ES-I3 (cell line): Measurements from ENCODE around the gene ZSWIM8.
"Not testable (repeated sequence)": the region's sequence is repeated elsewhere in the genome, so short reads cannot be mapped to it uniquely, and the experiment has no call there.

Experiments used
- H3K36me3 ChIP-seq: 2 replicates; pipeline ENCODE4 v1.6.1; 2013; ENCODE audit warnings: mild to moderate bottlenecking, low read length, control low read depth, moderate library complexity; ENCODE audit not compliant: insufficient read depth
- H3K4me1 ChIP-seq: 2 replicates; pipeline ENCODE4 v1.6.1; 2013; ENCODE audit warnings: mild to moderate bottlenecking, control low read depth, low read length; ENCODE audit not compliant: insufficient read depth
- H3K9ac ChIP-seq: 2 replicates; pipeline ENCODE4 v1.6.1; 2013; ENCODE audit warnings: low read depth, mild to moderate bottlenecking, low read length, moderate library complexity
- H3K9me3 ChIP-seq: 2 replicates; pipeline ENCODE4 v1.6.1; 2013; ENCODE audit warnings: mild to moderate bottlenecking, low read length, moderate library complexity; ENCODE audit not compliant: control insufficient read depth, insufficient read depth

Gene ZSWIM8

GRCh38 chr10:73781879-73782748 lies 3.3 kb upstream of the ZSWIM8 start, which contains the start of gene CHCHD1:
Gene CHCHD1, plus strand, starts transcription at chr10:73782048. Its CDS starts 28 bp downstream, at chr10:73782076.
- Histone ChIP-seq H3K9me3 (no peaks in the 10 kb centered on the region), H3K4me1 (0 out of 2 replicates have a peak, but pooled peaks cover 4% of the 10 kb centered on the region), H3K36me3 (peaks cover 8% of the 10 kb centered on the region; the same call in 1 of the 2 replicates), H3K9ac (peak within 1 kb of the TSS; percentile 95)

GRCh38 chr10:73782749-73783085 lies 2.7 kb upstream of the ZSWIM8 start:
- H3K4me1 ChIP-seq, result 0 out of 2 replicates have a peak, but pooled peaks cover 4% of the 10 kb centered on the region
- no peaks in the 10 kb centered on the region for H3K9me3 ChIP-seq
- peak overlapping the region; percentile 95 for H3K9ac ChIP-seq
- peaks cover 8% of the 10 kb centered on the region; the same call in 1 of the 2 replicates for H3K36me3 ChIP-seq

- H3K36me3 ChIP-seq, result peaks cover 3% of the 10 kb centered on the region
- H3K9ac ChIP-seq, result peak overlapping the region; percentile 82
- 0 out of 2 replicates have a peak, but pooled peaks cover 4% of the 10 kb centered on the region for H3K4me1 ChIP-seq
These were observed 510 bp downstream of the ZSWIM8 start for GRCh38 chr10:73785721-73786511.

GRCh38 chr10:73786512-73786885 lies 1.1 kb downstream of the ZSWIM8 start:
- Histone ChIP-seq H3K4me1 (0 out of 2 replicates have a peak, but pooled peaks cover 4% of the 10 kb centered on the region), H3K9ac (peak overlapping the region; percentile 82), H3K9me3 (no peaks in the 10 kb centered on the region), H3K36me3 (peaks cover 3% of the 10 kb centered on the region)

More at GRCh38 chr10:73785721-73786511, 510 bp downstream of the ZSWIM8 start:
- no peaks in the 10 kb centered on the region for H3K9me3 ChIP-seq

GRCh38 chr10:73787031-73787800 lies 1.8 kb downstream of the ZSWIM8 start:
- H3K9ac ChIP-seq, H3K9me3 ChIP-seq, H3K4me1 ChIP-seq, H3K36me3 ChIP-seq: not testable (repeated sequence)

GRCh38 chr10:73788864-73789658 lies 3.7 kb downstream of the ZSWIM8 start:
- Histone ChIP-seq H3K9me3 (no peaks in the 10 kb centered on the region), H3K9ac (no peak overlapping the region), H3K36me3 (peaks cover 3% of the 10 kb centered on the region), H3K4me1 (0 out of 2 replicates have a peak, but pooled peaks cover 4% of the 10 kb centered on the region)

GRCh38 chr10:73789659-73790055 lies 4.3 kb downstream of the ZSWIM8 start:
- peaks cover 3% of the 10 kb centered on the region for H3K36me3 ChIP-seq
- H3K9me3 ChIP-seq, result no peaks in the 10 kb centered on the region
- 0 out of 2 replicates have a peak, but pooled peaks cover 3% of the 10 kb centered on the region for H3K4me1 ChIP-seq
- no peak overlapping the region for H3K9ac ChIP-seq

GRCh38 chr10:73790886-73791625 lies 5.7 kb downstream of the ZSWIM8 start:
- no peaks in the 10 kb centered on the region for H3K4me1 ChIP-seq
- no peak overlapping the region for H3K9ac ChIP-seq
- peaks cover 7% of the 10 kb centered on the region for H3K36me3 ChIP-seq
- H3K9me3 ChIP-seq, result no peaks in the 10 kb centered on the region

GRCh38 chr10:73791871-73792400 lies 6.5 kb downstream of the ZSWIM8 start:
- Histone ChIP-seq H3K9ac (no peak overlapping the region), H3K4me1 (no peaks in the 10 kb centered on the region), H3K9me3 (no peaks in the 10 kb centered on the region), H3K36me3 (peaks cover 7% of the 10 kb centered on the region)

- Histone ChIP-seq H3K9me3 (no peaks in the 10 kb centered on the region), H3K36me3 (peaks cover 12% of the 10 kb centered on the region), H3K9ac (no peak overlapping the region; the same call in 1 of the 2 replicates), H3K4me1 (no peaks in the 10 kb centered on the region)
These were observed 8.1 kb downstream of the ZSWIM8 start for GRCh38 chr10:73793456-73793855.

- H3K9ac ChIP-seq, H3K9me3 ChIP-seq, H3K4me1 ChIP-seq: not testable (repeated sequence)
- H3K36me3 ChIP-seq, result peaks cover 13% of the 10 kb centered on the region
These were observed 10.1 kb downstream of the ZSWIM8 start for GRCh38 chr10:73795491-73795890.

- H3K4me1 ChIP-seq, H3K9me3 ChIP-seq, H3K9ac ChIP-seq: not testable (repeated sequence)
- peaks cover 13% of the 10 kb centered on the region for H3K36me3 ChIP-seq
These were observed 10.6 kb downstream of the ZSWIM8 start for GRCh38 chr10:73796035-73796434.

GRCh38 chr10:73796766-73797165 lies 11.4 kb downstream of the ZSWIM8 start:
- Histone ChIP-seq H3K4me1 (no peaks in the 10 kb centered on the region), H3K9me3 (no peaks in the 10 kb centered on the region), H3K36me3 (peaks cover 13% of the 10 kb centered on the region), H3K9ac (no peak overlapping the region)
